ENCODE results near the gene WWOX.

DNA sequence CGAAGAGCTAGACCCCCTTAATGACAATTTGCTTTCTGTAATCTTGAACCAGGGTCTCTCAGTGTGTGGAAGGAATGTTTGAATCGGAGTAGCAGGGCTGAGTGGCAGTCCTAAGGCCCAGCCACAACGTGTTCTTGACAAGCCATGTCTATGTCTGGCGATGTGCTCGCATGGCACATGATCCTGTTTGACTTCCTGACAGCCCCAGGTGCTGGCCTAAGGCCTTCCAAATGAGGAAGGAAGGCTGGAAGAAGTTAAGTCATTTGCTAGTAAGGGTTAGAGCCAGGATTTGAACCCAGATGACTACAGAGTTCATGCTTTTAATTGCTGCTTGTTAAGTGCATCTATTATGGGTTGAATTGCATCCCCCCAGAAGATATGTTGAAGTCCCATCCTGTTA, 1014.4 kb downstream of the WWOX start:
- TF ChIP-seq CHD1 (IDR thresholded peaks at IDR 0.05; ENCODE audit: low read depth, low read length) (no peak), POLR2AphosphoS5 (IDR thresholded peaks at IDR 0.05; ENCODE audit: low read depth, low read length) (no peak), PHF8 (conservative IDR thresholded peaks at IDR 0.05; ENCODE audit: low read depth, low read length) (no peak), POLR2A (IDR thresholded peaks at IDR 0.05; ENCODE audit: control extremely low read depth in 1 of 2, low read depth in 2 of 2, low read length in 2 of 2) (no peak), EP300 (IDR thresholded peaks at IDR 0.05; ENCODE audit: borderline replicate concordance in 1 of 2, low read depth in 2 of 2, low read length in 2 of 2) (no peak), NRF1 (IDR thresholded peaks at IDR 0.05; ENCODE audit: low read depth, low read length) (no peak), TBP (IDR thresholded peaks at IDR 0.05; ENCODE audit: low read depth, low read length) (no peak), CREB1 (IDR thresholded peaks at IDR 0.05) (no peak), POU5F1 (IDR thresholded peaks at IDR 0.05; ENCODE audit: low read depth, low read length) (no peak), MAFK (IDR thresholded peaks at IDR 0.05; ENCODE audit: low read depth, low read length) (no peak), TCF12 (IDR thresholded peaks at IDR 0.05; ENCODE audit: low read depth, low read length) (no peak), HDAC6 (IDR thresholded peaks at IDR 0.05; ENCODE audit: low read depth, low read length) (no peak)
- TF ChIP-seq, protein P1, sequence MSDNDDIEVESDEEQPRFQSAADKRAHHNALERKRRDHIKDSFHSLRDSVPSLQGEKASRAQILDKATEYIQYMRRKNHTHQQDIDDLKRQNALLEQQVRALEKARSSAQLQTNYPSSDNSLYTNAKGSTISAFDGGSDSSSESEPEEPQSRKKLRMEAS (IDR thresholded peaks at IDR 0.05) = no peak
- TF ChIP-seq, protein P2, sequence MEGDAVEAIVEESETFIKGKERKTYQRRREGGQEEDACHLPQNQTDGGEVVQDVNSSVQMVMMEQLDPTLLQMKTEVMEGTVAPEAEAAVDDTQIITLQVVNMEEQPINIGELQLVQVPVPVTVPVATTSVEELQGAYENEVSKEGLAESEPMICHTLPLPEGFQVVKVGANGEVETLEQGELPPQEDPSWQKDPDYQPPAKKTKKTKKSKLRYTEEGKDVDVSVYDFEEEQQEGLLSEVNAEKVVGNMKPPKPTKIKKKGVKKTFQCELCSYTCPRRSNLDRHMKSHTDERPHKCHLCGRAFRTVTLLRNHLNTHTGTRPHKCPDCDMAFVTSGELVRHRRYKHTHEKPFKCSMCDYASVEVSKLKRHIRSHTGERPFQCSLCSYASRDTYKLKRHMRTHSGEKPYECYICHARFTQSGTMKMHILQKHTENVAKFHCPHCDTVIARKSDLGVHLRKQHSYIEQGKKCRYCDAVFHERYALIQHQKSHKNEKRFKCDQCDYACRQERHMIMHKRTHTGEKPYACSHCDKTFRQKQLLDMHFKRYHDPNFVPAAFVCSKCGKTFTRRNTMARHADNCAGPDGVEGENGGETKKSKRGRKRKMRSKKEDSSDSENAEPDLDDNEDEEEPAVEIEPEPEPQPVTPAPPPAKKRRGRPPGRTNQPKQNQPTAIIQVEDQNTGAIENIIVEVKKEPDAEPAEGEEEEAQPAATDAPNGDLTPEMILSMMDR (IDR thresholded peaks at IDR 0.05; ENCODE audit: control extremely low read depth in 1 of 3, insufficient read depth in 1 of 3, low read depth in 1 of 3, low read length in 3 of 3) = no peak

All from H1 (cell line).